ENCODE results near the gene SKIL.

The SKIL gene

GRCh38 chr3:170425491-170426239 lies 68.2 kb downstream of the SKIL start:
- H3K36me3 Mint-ChIP-seq (ENCODE audit: low read depth): peaks cover 2% of the 10 kb centered on the region
- H3K27me3 Mint-ChIP-seq (ENCODE audit: low read depth): peaks cover 6% of the 10 kb centered on the region
- no peaks in the 10 kb centered on the region for H3K9me3 Mint-ChIP-seq
- DNase-seq (ENCODE audit: low spot score): no peak
- peaks cover 26% of the 10 kb centered on the region for H3K4me1 Mint-ChIP-seq (ENCODE audit: low read depth)
- H3K4me3 Mint-ChIP-seq: no peak overlapping the region
- H3K27ac Mint-ChIP-seq: no peak overlapping the region

GRCh38 chr3:170426240-170426797 lies 68.8 kb downstream of the SKIL start:
- H3K9me3 Mint-ChIP-seq: no peaks in the 10 kb centered on the region
- no peak overlapping the region for H3K27ac Mint-ChIP-seq
- peaks cover 7% of the 10 kb centered on the region for H3K27me3 Mint-ChIP-seq (ENCODE audit: low read depth)
- no peak for DNase-seq (ENCODE audit: low spot score)
- H3K36me3 Mint-ChIP-seq (ENCODE audit: low read depth): peaks cover 2% of the 10 kb centered on the region
- H3K4me1 Mint-ChIP-seq (ENCODE audit: low read depth): peaks cover 24% of the 10 kb centered on the region
- H3K4me3 Mint-ChIP-seq: no peak overlapping the region

- H3K27me3 Mint-ChIP-seq (ENCODE audit: low read depth): peaks cover 4% of the 10 kb centered on the region
- H3K9me3 Mint-ChIP-seq: no peaks in the 10 kb centered on the region
- no peak for DNase-seq (ENCODE audit: low spot score)
- no peak overlapping the region for H3K4me3 Mint-ChIP-seq
- H3K27ac Mint-ChIP-seq: no peak overlapping the region
- peaks cover 2% of the 10 kb centered on the region for H3K36me3 Mint-ChIP-seq (ENCODE audit: low read depth)
- peaks cover 24% of the 10 kb centered on the region for H3K4me1 Mint-ChIP-seq (ENCODE audit: low read depth)
Measured at GRCh38 chr3:170428095-170428494, 70.6 kb downstream of the SKIL start.

GRCh38 chr3:170429050-170429449 lies 71.5 kb downstream of the SKIL start:
- Mint-ChIP-seq H3K4me1 (ENCODE audit: low read depth) (peaks cover 20% of the 10 kb centered on the region), H3K36me3 (ENCODE audit: low read depth) (peaks cover 2% of the 10 kb centered on the region), H3K9me3 (no peaks in the 10 kb centered on the region), H3K27me3 (ENCODE audit: low read depth) (peaks cover 4% of the 10 kb centered on the region), H3K4me3 (peak overlapping the region; percentile 11), H3K27ac (no peak overlapping the region)
- DNase-seq (ENCODE audit: low spot score): peak; percentile 13

GRCh38 chr3:170431054-170431453 lies 73.5 kb downstream of the SKIL start:
- Mint-ChIP-seq H3K36me3 (ENCODE audit: low read depth) (peaks cover 2% of the 10 kb centered on the region), H3K4me3 (no peak overlapping the region), H3K27ac (no peak overlapping the region), H3K4me1 (ENCODE audit: low read depth) (peaks cover 19% of the 10 kb centered on the region), H3K9me3 (no peaks in the 10 kb centered on the region), H3K27me3 (ENCODE audit: low read depth) (peaks cover 4% of the 10 kb centered on the region)
- DNase-seq (ENCODE audit: low spot score): no peak

GRCh38 chr3:170432416-170432815 lies 74.9 kb downstream of the SKIL start:
- H3K4me3 Mint-ChIP-seq: no peak overlapping the region
- DNase-seq (ENCODE audit: low spot score): no peak
- H3K9me3 Mint-ChIP-seq: no peaks in the 10 kb centered on the region
- H3K27ac Mint-ChIP-seq: no peak overlapping the region
- peaks cover 4% of the 10 kb centered on the region for H3K27me3 Mint-ChIP-seq (ENCODE audit: low read depth)
- H3K36me3 Mint-ChIP-seq (ENCODE audit: low read depth): peaks cover 2% of the 10 kb centered on the region
- peaks cover 24% of the 10 kb centered on the region for H3K4me1 Mint-ChIP-seq (ENCODE audit: low read depth)

- Mint-ChIP-seq H3K4me1 (ENCODE audit: low read depth) (peaks cover 8% of the 10 kb centered on the region), H3K36me3 (ENCODE audit: low read depth) (no peaks in the 10 kb centered on the region), H3K9me3 (no peaks in the 10 kb centered on the region), H3K27me3 (ENCODE audit: low read depth) (peaks cover 2% of the 10 kb centered on the region), H3K27ac (no peak overlapping the region), H3K4me3 (no peak overlapping the region)
- DNase-seq (ENCODE audit: low spot score): no peak
Measured at GRCh38 chr3:170436697-170437096, 79.2 kb downstream of the SKIL start.

GRCh38 chr3:170437176-170437575 lies 79.7 kb downstream of the SKIL start:
- DNase-seq (ENCODE audit: low spot score): no peak
- Mint-ChIP-seq H3K4me3 (no peak overlapping the region), H3K36me3 (ENCODE audit: low read depth) (no peaks in the 10 kb centered on the region), H3K4me1 (ENCODE audit: low read depth) (peaks cover 8% of the 10 kb centered on the region), H3K27ac (no peak overlapping the region), H3K27me3 (ENCODE audit: low read depth) (peaks cover 2% of the 10 kb centered on the region), H3K9me3 (no peaks in the 10 kb centered on the region)

- no peaks in the 10 kb centered on the region for H3K9me3 Mint-ChIP-seq
- H3K27me3 Mint-ChIP-seq (ENCODE audit: low read depth): peaks cover 5% of the 10 kb centered on the region
- DNase-seq (ENCODE audit: low spot score): no peak
- H3K36me3 Mint-ChIP-seq (ENCODE audit: low read depth): no peaks in the 10 kb centered on the region
- H3K27ac Mint-ChIP-seq: no peak overlapping the region
- H3K4me3 Mint-ChIP-seq: no peak overlapping the region
- H3K4me1 Mint-ChIP-seq (ENCODE audit: low read depth): peaks cover 8% of the 10 kb centered on the region
Measured at GRCh38 chr3:170437696-170438407, 80.3 kb downstream of the SKIL start.

- Mint-ChIP-seq H3K4me3 (no peak overlapping the region), H3K27ac (no peak overlapping the region), H3K27me3 (ENCODE audit: low read depth) (peaks cover 5% of the 10 kb centered on the region), H3K4me1 (ENCODE audit: low read depth) (peaks cover 8% of the 10 kb centered on the region), H3K36me3 (ENCODE audit: low read depth) (no peaks in the 10 kb centered on the region), H3K9me3 (no peaks in the 10 kb centered on the region)
- DNase-seq (ENCODE audit: low spot score): no peak
Measured at GRCh38 chr3:170438836-170439235, 81.3 kb downstream of the SKIL start.

GRCh38 chr3:170440344-170440743 lies 82.8 kb downstream of the SKIL start:
- H3K4me1 Mint-ChIP-seq (ENCODE audit: low read depth): peaks cover 8% of the 10 kb centered on the region
- no peak overlapping the region for H3K27ac Mint-ChIP-seq
- no peak for DNase-seq (ENCODE audit: low spot score)
- no peak overlapping the region for H3K4me3 Mint-ChIP-seq
- H3K27me3 Mint-ChIP-seq (ENCODE audit: low read depth): peaks cover 5% of the 10 kb centered on the region
- no peaks in the 10 kb centered on the region for H3K36me3 Mint-ChIP-seq (ENCODE audit: low read depth)
- H3K9me3 Mint-ChIP-seq: no peaks in the 10 kb centered on the region

- H3K4me3 Mint-ChIP-seq: no peak overlapping the region
- peaks cover 8% of the 10 kb centered on the region for H3K4me1 Mint-ChIP-seq (ENCODE audit: low read depth)
- no peaks in the 10 kb centered on the region for H3K9me3 Mint-ChIP-seq
- H3K36me3 Mint-ChIP-seq (ENCODE audit: low read depth): no peaks in the 10 kb centered on the region
- H3K27me3 Mint-ChIP-seq (ENCODE audit: low read depth): peaks cover 5% of the 10 kb centered on the region
- no peak for DNase-seq (ENCODE audit: low spot score)
- no peak overlapping the region for H3K27ac Mint-ChIP-seq
Measured at GRCh38 chr3:170441412-170441811, 83.9 kb downstream of the SKIL start.

GRCh38 chr3:170442947-170443346 lies 85.4 kb downstream of the SKIL start:
- Mint-ChIP-seq H3K4me3 (no peak overlapping the region), H3K27ac (no peak overlapping the region), H3K9me3 (no peaks in the 10 kb centered on the region), H3K4me1 (ENCODE audit: low read depth) (no peaks in the 10 kb centered on the region), H3K36me3 (ENCODE audit: low read depth) (no peaks in the 10 kb centered on the region), H3K27me3 (ENCODE audit: low read depth) (peaks cover 7% of the 10 kb centered on the region)
- no peak for DNase-seq (ENCODE audit: low spot score)

GRCh38 chr3:170443457-170443856 lies 85.9 kb downstream of the SKIL start:
- H3K36me3 Mint-ChIP-seq (ENCODE audit: low read depth): no peaks in the 10 kb centered on the region
- H3K4me1 Mint-ChIP-seq (ENCODE audit: low read depth): no peaks in the 10 kb centered on the region
- H3K9me3 Mint-ChIP-seq: no peaks in the 10 kb centered on the region
- no peak for DNase-seq (ENCODE audit: low spot score)
- no peak overlapping the region for H3K27ac Mint-ChIP-seq
- H3K4me3 Mint-ChIP-seq: no peak overlapping the region
- H3K27me3 Mint-ChIP-seq (ENCODE audit: low read depth): peaks cover 10% of the 10 kb centered on the region

Data from T-helper 2 cell treated with Interferon-gamma antibody and Interleukin-4, amounts not matched to agents 5 μg/mL and 100 μg/mL, for 36 hours (primary cell).